Large intestine (tissue), 12 donors: ENCODE measurements around the gene EIF2B5. TPM values are rescaled to one million over a fixed set of nuclear protein-coding genes. Genes with fewer than 3 reads are reported as not detected.

Source experiments
- DNase-seq, 2 donors: peaks; one replicate each; pipeline versions ENCODE4 v3.0.0 to v3.0.0-alpha.2; 2013
- H3K27ac ChIP-seq: one replicate; pipeline ENCODE4 v1.5.1; 2013; ENCODE audit warnings: low read length
- H3K27me3 ChIP-seq: 2 replicates; pipeline ENCODE4 v1.6.1; 2013; ENCODE audit warnings: low read length; ENCODE audit not compliant: control insufficient read depth, insufficient read depth
- H3K36me3 ChIP-seq: 2 replicates; pipeline ENCODE4 v1.6.1; 2013; ENCODE audit warnings: low read length; ENCODE audit not compliant: control insufficient read depth, insufficient read depth
- H3K4me1 ChIP-seq: one replicate; pipeline ENCODE4 v1.6.1; 2013; ENCODE audit warnings: low read length; ENCODE audit not compliant: control insufficient read depth, insufficient read depth
- H3K4me3 ChIP-seq: one replicate; pipeline ENCODE4 v1.5.1; 2013; ENCODE audit warnings: low read length
- H3K9me3 ChIP-seq: one replicate; pipeline ENCODE4 v1.6.1; 2013; ENCODE audit warnings: mild to moderate bottlenecking, low read depth, low read length, moderate library complexity; ENCODE audit not compliant: control insufficient read depth
- WGBS: methylation state at CpG from one replicate; pipeline ENCODE4 v1.1.5; 2013; ENCODE audit warnings: low lambda C conversion rate; ENCODE audit not compliant: insufficient coverage; 5-methylcytosine and 5-hydroxymethylcytosine counted together
- long read RNA-seq, 11 donors: transcript quantifications; one replicate each; lab custom pipeline, GENCODE V29; 2026
- polyA plus RNA-seq: library from polyadenylated mRNA; unstranded; fragments of 120-200 nt; gene quantifications from one replicate; pipeline ENCODE4 v1.2.1, GENCODE V29; 2013

EIF2B5 gene
- 46.5 TPM for polyA plus RNA-seq
- long read RNA-seq, donor 1, partial matches to known transcripts: 0 of 5 reads
- long read RNA-seq, donor 1, other reads (novel, unspliced or antisense): 0 of 5 reads
- long read RNA-seq, donor 2, transcript EIF2B5-201 (16 exons, 2,656 nt): major isoform, 6 of 12 reads
- long read RNA-seq, donor 2, partial matches to known transcripts: 5 of 12 reads
- long read RNA-seq, donor 2, other reads (novel, unspliced or antisense): 0 of 12 reads
- long read RNA-seq, donor 3: 0 reads
- long read RNA-seq, donor 4, partial matches to known transcripts: 0 of 2 reads
- long read RNA-seq, donor 4, other reads (novel, unspliced or antisense): 0 of 2 reads
- long read RNA-seq, donor 5, partial matches to known transcripts: 0 of 5 reads
- long read RNA-seq, donor 5, other reads (novel, unspliced or antisense): 0 of 5 reads
- long read RNA-seq, donor 6, transcript EIF2B5-201 (16 exons, 2,656 nt): major isoform, 7 of 10 reads
- long read RNA-seq, donor 6, partial matches to known transcripts: 0 of 10 reads
- long read RNA-seq, donor 6, other reads (novel, unspliced or antisense): 0 of 10 reads
- long read RNA-seq, donor 7, partial matches to known transcripts: 0 of 3 reads
- long read RNA-seq, donor 7, other reads (novel, unspliced or antisense): 0 of 3 reads
- long read RNA-seq, donor 8, transcript EIF2B5-201 (16 exons, 2,656 nt): major isoform, 9 of 17 reads
- long read RNA-seq, donor 8, transcript EIF2B5-202 (2 exons, 585 nt): minor isoform, 8 of 17 reads
- long read RNA-seq, donor 8, partial matches to known transcripts: 0 of 17 reads
- long read RNA-seq, donor 8, other reads (novel, unspliced or antisense): 0 of 17 reads
- long read RNA-seq, donor 9, transcript EIF2B5-201 (16 exons, 2,656 nt): major isoform, 8 of 15 reads
- long read RNA-seq, donor 9, partial matches to known transcripts: 0 of 15 reads
- long read RNA-seq, donor 9, other reads (novel, unspliced or antisense): 0 of 15 reads
- long read RNA-seq, donor 10, transcript EIF2B5-201 (16 exons, 2,656 nt): major isoform, 7 of 25 reads
- long read RNA-seq, donor 10, partial matches to known transcripts: 16 of 25 reads
- long read RNA-seq, donor 10, other reads (novel, unspliced or antisense): 0 of 25 reads
- long read RNA-seq, donor 11, partial matches to known transcripts: 5 of 12 reads
- long read RNA-seq, donor 11, other reads (novel, unspliced or antisense): 0 of 12 reads

DNA sequence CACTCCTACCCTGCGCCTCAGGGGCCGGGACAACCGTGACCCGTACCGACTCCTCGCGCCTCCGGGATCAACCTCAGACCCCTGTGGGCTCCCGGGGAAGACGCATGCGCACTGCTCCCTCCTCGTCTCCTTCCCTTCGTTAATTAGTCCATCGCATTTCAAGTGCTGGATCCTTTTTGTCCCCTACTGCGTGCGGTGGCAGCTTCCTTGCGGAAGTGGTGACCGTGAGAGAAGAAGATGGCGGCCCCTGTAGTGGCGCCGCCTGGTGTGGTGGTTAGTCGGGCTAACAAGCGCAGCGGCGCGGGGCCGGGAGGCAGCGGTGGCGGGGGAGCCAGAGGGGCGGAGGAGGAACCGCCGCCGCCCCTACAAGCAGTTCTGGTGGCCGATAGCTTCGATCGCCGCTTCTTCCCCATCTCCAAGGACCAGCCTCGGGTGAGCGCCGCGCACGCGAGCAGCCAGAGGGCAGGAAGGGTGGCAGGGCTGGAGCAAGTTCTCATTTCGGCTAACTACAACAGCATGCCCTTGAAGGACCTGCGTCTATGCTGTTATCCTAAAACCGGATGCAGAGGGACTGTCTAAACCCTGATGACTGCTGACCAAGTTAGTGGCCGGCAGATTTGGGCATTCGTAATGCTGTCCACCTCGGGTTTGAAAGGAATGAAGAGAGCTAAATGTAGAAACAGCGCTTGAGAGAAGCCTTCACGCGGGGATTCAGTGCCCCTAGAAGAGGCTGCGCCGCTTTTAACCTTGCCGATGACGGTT, at the start of gene EIF2B5:
Gene EIF2B5, plus strand, starts transcription at position 210 of the 762 bp plus-strand sequence. Its CDS starts 28 bp downstream, at position 238.
- no CpG with 5 or more reads among the region's 56 CpGs for WGBS
- peak; percentile 92 to 95 for DNase-seq
- H3K4me1 ChIP-seq: peaks cover 9% of the 10 kb centered on the region
- peak within 1 kb of the TSS; percentile 97 for H3K4me3 ChIP-seq
- H3K27me3 ChIP-seq: no peaks in the 10 kb centered on the region
- H3K36me3 ChIP-seq: peaks cover 11% of the 10 kb centered on the region
- peak within 1 kb of the TSS; percentile 70 for H3K27ac ChIP-seq
- H3K9me3 ChIP-seq: no peaks in the 10 kb centered on the region

DNA sequence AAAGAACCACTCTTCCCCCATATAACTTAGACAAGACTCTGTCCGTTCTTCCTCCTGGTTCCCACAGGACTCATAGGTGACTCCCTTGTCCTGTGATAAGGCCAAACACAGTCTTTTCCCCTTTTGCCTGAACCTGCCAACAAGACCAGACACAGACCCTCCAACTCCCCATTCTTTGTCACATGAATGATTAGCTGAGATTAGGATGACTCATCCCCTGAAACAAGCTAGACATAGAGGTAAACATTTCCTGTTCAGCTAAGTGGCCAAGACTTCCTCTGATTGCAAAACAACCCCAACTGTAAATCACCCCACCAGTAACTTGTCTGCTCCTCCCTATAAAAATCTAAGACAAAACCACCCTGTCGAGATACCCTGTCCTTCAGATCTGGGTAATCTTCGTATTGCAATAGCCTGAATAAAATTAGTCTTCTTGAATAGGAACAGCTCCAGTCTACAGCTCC, 49.7 kb upstream of the EIF2B5 start:
- Histone ChIP-seq H3K9me3 (peaks cover 3% of the 10 kb centered on the region), H3K36me3 (no peaks in the 10 kb centered on the region), H3K27me3 (no peaks in the 10 kb centered on the region), H3K27ac (no peak overlapping the region), H3K4me1 (no peaks in the 10 kb centered on the region), H3K4me3 (no peak overlapping the region)
- no peak for DNase-seq
- WGBS: no CpG with 5 or more reads among the region's 3 CpGs

DNA sequence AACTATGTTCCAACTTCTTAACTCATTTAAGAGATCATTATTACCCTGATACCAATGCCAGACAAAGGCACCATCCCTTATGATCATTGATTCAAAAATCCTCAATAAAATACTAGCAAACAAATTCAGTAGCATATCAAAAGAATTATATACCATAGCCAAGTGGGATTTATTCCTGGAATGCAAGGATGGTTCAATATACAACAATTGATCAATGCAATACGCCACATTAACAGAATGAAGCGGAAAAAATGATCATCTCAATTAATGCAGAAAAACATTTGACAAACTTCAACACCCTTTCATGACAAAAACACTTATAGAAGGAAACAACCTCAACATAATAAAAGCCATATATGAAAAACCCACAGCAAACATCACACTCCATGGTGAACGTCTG, 43.0 kb upstream of the EIF2B5 start:
- no peaks in the 10 kb centered on the region for H3K36me3 ChIP-seq
- no peaks in the 10 kb centered on the region for H3K27me3 ChIP-seq
- no peak overlapping the region for H3K4me3 ChIP-seq
- no peak overlapping the region for H3K27ac ChIP-seq
- DNase-seq: no peak
- no peaks in the 10 kb centered on the region for H3K9me3 ChIP-seq
- H3K4me1 ChIP-seq: no peaks in the 10 kb centered on the region
- WGBS: no CpG with 5 or more reads among the region's 3 CpGs

DNA sequence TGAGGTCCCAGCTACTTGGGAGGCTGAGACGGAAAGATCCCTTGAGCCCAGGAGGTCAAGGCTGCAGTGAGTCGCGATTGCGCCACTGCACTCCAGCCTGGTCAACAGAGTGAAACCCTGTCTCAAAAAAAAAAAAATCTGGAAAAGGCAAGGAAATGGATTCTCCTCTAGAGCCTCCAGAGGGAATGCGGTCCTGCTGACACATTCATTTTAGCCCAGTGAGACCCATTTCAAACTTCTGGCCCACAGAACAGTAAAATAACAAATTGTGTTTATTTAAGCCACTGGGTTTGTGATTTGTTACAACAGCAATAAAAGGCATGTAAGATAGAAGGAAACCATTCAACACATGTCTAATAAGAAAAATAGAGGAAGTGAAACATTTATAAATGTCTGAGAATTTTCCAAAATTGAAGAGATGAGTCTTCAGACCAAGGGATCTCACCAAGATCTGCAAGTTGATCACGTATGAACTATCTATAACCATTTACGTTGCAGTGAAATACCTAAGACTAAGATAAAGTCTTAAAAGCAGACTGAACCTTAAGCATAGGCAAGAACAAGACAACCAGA, 38.3 kb upstream of the EIF2B5 start, which contains the start of gene HTR3E:
Gene HTR3E, plus strand, starts transcription at position 254 of the 573 bp plus-strand sequence. CDS start 466 bp downstream, outside the sequence.
- Histone ChIP-seq H3K9me3 (no peaks in the 10 kb centered on the region), H3K36me3 (no peaks in the 10 kb centered on the region), H3K27ac (no peak within 1 kb of the TSS), H3K27me3 (peaks cover 3% of the 10 kb centered on the region), H3K4me3 (no peak within 1 kb of the TSS), H3K4me1 (no peaks in the 10 kb centered on the region)
- WGBS: no CpG with 5 or more reads among the region's 7 CpGs
- DNase-seq: no peak

DNA sequence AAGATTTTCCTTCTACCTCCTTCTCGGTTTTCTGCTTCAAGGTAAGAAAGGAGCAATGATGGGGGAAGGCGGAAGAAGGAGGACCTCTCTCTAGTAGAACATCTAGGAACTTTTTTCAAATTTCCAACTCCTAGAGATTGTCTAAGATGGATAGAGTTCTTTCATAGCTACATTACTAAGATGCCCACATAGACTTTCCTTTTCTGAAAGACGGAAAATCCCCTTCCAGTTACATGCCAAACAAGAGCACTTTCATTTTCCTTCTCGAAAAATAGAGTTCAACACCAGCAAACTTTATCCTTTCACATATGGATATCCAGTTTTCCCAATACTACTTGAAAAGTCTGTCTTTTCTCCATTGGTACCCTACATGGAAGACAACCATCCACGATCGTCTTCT, 37.6 kb upstream of the EIF2B5 start:
- Histone ChIP-seq H3K27me3 (peaks cover 3% of the 10 kb centered on the region), H3K36me3 (no peaks in the 10 kb centered on the region), H3K27ac (no peak overlapping the region), H3K9me3 (no peaks in the 10 kb centered on the region), H3K4me3 (no peak overlapping the region), H3K4me1 (no peaks in the 10 kb centered on the region)
- no peak for DNase-seq
- WGBS: 94% methylated on average over 3 of the region's 6 CpGs

DNA sequence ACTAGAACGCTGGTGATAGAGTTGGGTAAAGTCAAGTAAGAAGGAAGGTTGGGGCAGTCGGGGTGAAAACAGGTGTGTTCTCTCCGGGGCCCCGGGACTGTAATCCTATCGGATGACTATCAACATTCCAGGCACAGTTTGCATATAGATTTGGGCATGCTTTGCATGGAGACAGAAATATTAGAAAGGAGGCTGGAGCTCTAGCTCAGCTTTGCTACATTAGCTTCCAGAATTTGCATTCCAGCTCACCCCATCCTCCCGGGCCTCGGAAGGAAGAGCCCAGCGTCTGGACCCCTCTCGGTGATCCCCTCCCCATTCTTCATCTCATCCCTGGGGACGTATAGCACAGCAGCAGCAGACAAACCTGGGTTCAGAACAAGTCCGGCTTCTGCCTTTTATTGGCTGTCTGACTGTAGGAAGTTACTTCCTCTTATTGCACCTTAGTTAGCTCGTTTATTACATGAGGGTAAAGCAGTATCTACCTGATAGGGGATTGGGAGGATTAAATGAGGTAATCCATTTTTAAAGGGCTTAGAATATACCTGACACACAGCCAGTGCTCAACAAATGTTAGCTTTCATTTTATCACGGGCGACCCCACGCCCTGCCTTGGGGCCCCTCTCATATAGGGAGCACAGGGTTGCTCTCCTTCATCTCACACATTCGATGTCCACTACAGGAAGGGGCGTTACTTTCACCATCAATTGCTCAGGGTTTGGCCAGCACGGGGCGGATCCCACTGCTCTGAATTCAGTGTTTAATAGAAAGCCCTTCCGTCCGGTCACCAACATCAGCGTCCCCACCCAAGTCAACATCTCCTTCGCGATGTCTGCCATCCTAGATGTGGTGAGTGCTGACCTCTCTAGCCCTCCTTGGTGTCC, 35.1 kb upstream of the EIF2B5 start:
- Histone ChIP-seq H3K4me3 (no peak overlapping the region), H3K27me3 (peaks cover 3% of the 10 kb centered on the region), H3K27ac (no peak overlapping the region), H3K36me3 (no peaks in the 10 kb centered on the region), H3K4me1 (no peaks in the 10 kb centered on the region), H3K9me3 (no peaks in the 10 kb centered on the region)
- peak in 1 of 2 donors; percentile 3 for DNase-seq
- 52% methylated on average over 4 of the region's 24 CpGs for WGBS

DNA sequence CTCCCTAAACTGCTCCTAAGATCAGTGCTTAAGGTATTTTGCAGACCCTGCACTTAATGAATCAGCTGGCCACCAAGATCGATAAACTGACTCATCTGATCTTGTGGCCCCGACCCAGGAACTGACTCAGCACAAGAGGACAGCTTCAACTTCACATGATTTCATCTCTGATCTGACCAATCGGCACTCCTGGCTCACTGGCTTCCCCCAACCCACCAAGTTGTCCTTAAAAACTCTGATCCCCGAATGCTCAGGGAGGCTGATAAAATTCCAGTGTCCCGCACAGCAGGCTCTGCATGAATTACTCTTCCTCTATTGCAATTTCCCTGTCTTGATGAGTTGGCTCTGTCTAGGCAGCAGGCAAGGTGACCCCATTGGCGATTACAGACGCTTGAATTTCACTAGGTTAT, 24.8 kb upstream of the EIF2B5 start:
- WGBS: no CpG with 5 or more reads among the region's 7 CpGs
- Histone ChIP-seq H3K36me3 (no peaks in the 10 kb centered on the region), H3K27ac (no peak overlapping the region), H3K27me3 (no peaks in the 10 kb centered on the region), H3K4me1 (no peaks in the 10 kb centered on the region), H3K9me3 (no peaks in the 10 kb centered on the region), H3K4me3 (no peak overlapping the region)
- no peak for DNase-seq

DNA sequence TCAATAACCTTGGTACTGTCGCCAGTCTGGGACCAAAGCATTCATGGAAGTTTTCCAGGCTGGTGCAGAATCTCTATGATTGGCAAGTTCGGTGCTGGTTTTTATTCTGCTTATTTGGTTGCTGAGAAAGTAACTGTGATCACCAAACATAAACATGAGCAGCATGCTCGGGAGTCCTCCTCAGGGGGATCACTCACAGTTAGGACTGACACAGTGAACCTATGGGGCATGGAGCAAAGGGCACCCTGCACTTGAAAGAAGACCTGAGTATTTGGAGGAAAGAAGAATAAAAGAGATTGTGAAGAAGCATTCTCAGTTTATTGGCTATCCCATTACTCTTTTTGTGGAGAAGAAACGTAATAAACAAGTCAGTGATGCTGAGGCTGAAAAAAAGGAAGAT, 19.1 kb upstream of the EIF2B5 start:
- H3K27me3 ChIP-seq: no peaks in the 10 kb centered on the region
- no peaks in the 10 kb centered on the region for H3K4me1 ChIP-seq
- DNase-seq: no peak
- H3K36me3 ChIP-seq: no peaks in the 10 kb centered on the region
- H3K27ac ChIP-seq: no peak overlapping the region
- 69% methylated on average over 1 of the region's 4 CpGs for WGBS
- no peaks in the 10 kb centered on the region for H3K9me3 ChIP-seq
- no peak overlapping the region for H3K4me3 ChIP-seq

DNA sequence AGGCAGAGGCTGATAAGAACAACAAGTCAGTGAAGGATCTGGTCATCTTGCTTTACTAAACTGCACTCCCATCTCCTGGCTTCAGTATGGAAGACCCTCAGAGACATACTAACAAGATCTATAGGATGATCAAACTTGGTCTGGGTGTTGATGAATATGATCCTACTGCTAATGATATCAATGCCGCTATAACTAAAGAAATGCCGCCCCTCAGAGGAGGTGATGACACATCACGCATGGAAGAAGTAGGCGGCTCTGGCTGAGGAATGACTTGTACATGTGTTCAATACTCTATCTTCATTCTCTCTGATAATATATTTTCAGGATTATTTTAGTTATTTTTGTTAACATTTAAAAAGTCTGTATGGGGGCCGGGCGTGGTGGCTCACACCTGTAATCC, 17.5 kb upstream of the EIF2B5 start:
- WGBS: 100% methylated on average over 1 of the region's 6 CpGs
- Histone ChIP-seq H3K27me3 (no peaks in the 10 kb centered on the region), H3K27ac (no peak overlapping the region), H3K9me3 (no peaks in the 10 kb centered on the region), H3K4me1 (no peaks in the 10 kb centered on the region), H3K36me3 (no peaks in the 10 kb centered on the region), H3K4me3 (no peak overlapping the region)
- DNase-seq: no peak
